ENCODE results near the gene RTN4RL1. TPM values are rescaled to one million over a fixed set of nuclear protein-coding genes. Genes with fewer than 3 reads are reported as not detected.
A peak's percentile ranks its signal among the peaks of the same experiment; 100 is the strongest.

Gene RTN4RL1
- total and polyA plus RNA-seq, 2 of the 13 experiments (the other 11 are each of a cell fraction or from before 2014, with no cell fraction given), result 0.01 TPM; not detected in 1

- intact Hi-C loops (cut with micrococcal nuclease; ENCODE audit: unreplicated experiment) (no loop called here), in situ Hi-C loops (cut with HindIII; ENCODE audit: extremely low pct_ligation_motif_present, low pct_unique_long_range_greater_than_20kb) (no loop called here)
- peaks cover 7 to 33% of the 10 kb centered on the region in 2 experiments; a peak in 4 of 5 replicates for H3K27me3 ChIP-seq (ENCODE audit: control insufficient read depth in 1 of 2, insufficient read depth in 2 of 2, low read length in 2 of 2)
- no peaks in the 10 kb centered on the region for H4K20me1 ChIP-seq (ENCODE audit: insufficient read depth, low read length)
- no peaks in the 10 kb centered on the region for H3K4me1 ChIP-seq (ENCODE audit: insufficient read depth, low read length)
- TF ChIP-seq HMG20A (CRISPR knock-in tag; IDR thresholded peaks at IDR 0.05; ENCODE audit: borderline replicate concordance) (no peak), TCF12 (IDR thresholded peaks at IDR 0.05) (no peak), TCF12 (CRISPR knock-in tag; IDR thresholded peaks at IDR 0.05) (no peak), HNRNPL (IDR thresholded peaks at IDR 0.05; ENCODE audit: low read depth, low read length) (0 out of 2 replicates have a peak, but pooled peaks have one; percentile 33)
- no peak overlapping the region for H3K4me2 ChIP-seq (ENCODE audit: low read depth, low read length)
- ChIA-PET CTCF (ENCODE audit: low intra/inter-chr PET ratio, low total read pairs) (no interaction called here), POLR2A (no interaction called here)
- ATAC-seq, result no peak
- no peak for FAIRE-seq
- H3K4me3 ChIP-seq (replicated peaks in 1 of 3; ENCODE audit: insufficient read depth in 1 of 3, low read depth in 2 of 3, low read length in 3 of 3), result no peak overlapping the region
- no peak for DNase-seq (ENCODE audit: low spot score)
- no peak overlapping the region for H3K9ac ChIP-seq (ENCODE audit: insufficient read depth, low read depth, low read length)
- H3K9me3 ChIP-seq (ENCODE audit: low read length), result no peaks in the 10 kb centered on the region
- 59% methylated on average over 12 of the region's 14 CpGs for WGBS (ENCODE audit: low lambda C conversion rate)
- H3K36me3 ChIP-seq (replicated peaks in 1 of 2; ENCODE audit: control insufficient read depth in 1 of 2, insufficient read depth in 2 of 2, low read length in 2 of 2), result no peaks in the 10 kb centered on the region
- no peak overlapping the region for H2AFZ ChIP-seq (ENCODE audit: low read length)
- no TSS peak for BruUV-seq (replicated peaks)
- no peaks in the 10 kb centered on the region for H3K79me2 ChIP-seq (ENCODE audit: insufficient read depth, low read length)
- no peak overlapping the region for H3K27ac ChIP-seq (ENCODE audit: extremely low read length, insufficient read depth, low read length)
Observed at GRCh38 chr17:2015314-2015713, 9.8 kb downstream of the RTN4RL1 start.

GRCh38 chr17:2013994-2014317 lies 11.2 kb downstream of the RTN4RL1 start:
- Histone ChIP-seq H3K9me3 (ENCODE audit: low read length) (no peaks in the 10 kb centered on the region), H3K4me2 (ENCODE audit: low read depth, low read length) (no peak overlapping the region), H3K27ac (ENCODE audit: extremely low read length, insufficient read depth, low read length) (no peak overlapping the region), H3K27me3 (ENCODE audit: control insufficient read depth in 1 of 2, insufficient read depth in 2 of 2, low read length in 2 of 2) (peaks cover 7 to 19% of the 10 kb centered on the region in 2 experiments; a peak in 3 of 5 replicates), H3K4me3 (replicated peaks in 1 of 3; ENCODE audit: insufficient read depth in 1 of 3, low read depth in 2 of 3, low read length in 3 of 3) (no peak overlapping the region), H2AFZ (ENCODE audit: low read length) (no peak overlapping the region), H3K36me3 (replicated peaks in 1 of 2; ENCODE audit: control insufficient read depth in 1 of 2, insufficient read depth in 2 of 2, low read length in 2 of 2) (no peaks in the 10 kb centered on the region), H3K4me1 (ENCODE audit: insufficient read depth, low read length) (no peaks in the 10 kb centered on the region), H3K9ac (ENCODE audit: insufficient read depth, low read depth, low read length) (no peak overlapping the region), H4K20me1 (ENCODE audit: insufficient read depth, low read length) (no peaks in the 10 kb centered on the region), H3K79me2 (ENCODE audit: insufficient read depth, low read length) (no peaks in the 10 kb centered on the region)
- ChIA-PET CTCF (ENCODE audit: low intra/inter-chr PET ratio, low total read pairs) (no interaction called here), POLR2A (interaction anchor here (1.3 to 1.8 kb wide), 2 partner anchors 9 to 14 kb away, joined by 3 to 4 read pairs; no protein-coding TSS in a partner anchor)
- no TSS peak for BruUV-seq (replicated peaks)
- intact Hi-C loops (cut with micrococcal nuclease; ENCODE audit: unreplicated experiment), result no loop called here
- ATAC-seq, result no peak
- in situ Hi-C loops (cut with HindIII; ENCODE audit: extremely low pct_ligation_motif_present, low pct_unique_long_range_greater_than_20kb), result no loop called here
- FAIRE-seq, result no peak
- TF ChIP-seq NR0B2 (CRISPR knock-in tag; IDR thresholded peaks at IDR 0.05), result no peak
- no peak for TF ChIP-seq SP2 (CRISPR knock-in tag; IDR thresholded peaks at IDR 0.05)
- TF ChIP-seq ZNF329 (CRISPR knock-in tag; IDR thresholded peaks at IDR 0.05; ENCODE audit: low read depth), result no peak
- TF ChIP-seq ZSCAN31 (CRISPR knock-in tag; IDR thresholded peaks at IDR 0.05; ENCODE audit: low read depth), result no peak
- no peak for TF ChIP-seq ZBTB3 (CRISPR knock-in tag; IDR thresholded peaks at IDR 0.05; ENCODE audit: borderline replicate concordance, low read depth)
- no peak for TF ChIP-seq ISX (CRISPR knock-in tag; conservative IDR thresholded peaks at IDR 0.05)
- no peak for TF ChIP-seq HES4 (CRISPR knock-in tag; IDR thresholded peaks at IDR 0.05; ENCODE audit: borderline replicate concordance)
- no peak for TF ChIP-seq ATF7 (IDR thresholded peaks at IDR 0.05)
- no peak for TF ChIP-seq ATF7 (CRISPR knock-in tag; IDR thresholded peaks at IDR 0.05)
- TF ChIP-seq ZNF567 (CRISPR knock-in tag; IDR thresholded peaks at IDR 0.05; ENCODE audit: borderline replicate concordance), result no peak
- TF ChIP-seq ZNF776 (CRISPR knock-in tag; IDR thresholded peaks at IDR 0.05), result no peak
- no peak for TF ChIP-seq PHF21A (CRISPR knock-in tag; IDR thresholded peaks at IDR 0.05)
- 80% methylated on average over 1 of the region's 1 CpG for WGBS (ENCODE audit: low lambda C conversion rate)
- no peak for DNase-seq (ENCODE audit: low spot score)

All from HepG2 (cell line).